HG03064 (cell line): ENCODE results near the gene APELA.
A peak's percentile ranks its signal among the peaks of the same experiment; 100 is the strongest.
"Not testable (repeated sequence)": the region's sequence is repeated elsewhere in the genome, so short reads cannot be mapped to it uniquely, and the experiment has no call there.

Experiments
- ATAC-seq: cut with Tn5 transposase; IDR thresholded peaks from one replicate; pipeline ENCODE4 v1.9.1; 2021; ENCODE audit warnings: low read depth; ENCODE audit not compliant: unreplicated experiment

Gene APELA

DNA sequence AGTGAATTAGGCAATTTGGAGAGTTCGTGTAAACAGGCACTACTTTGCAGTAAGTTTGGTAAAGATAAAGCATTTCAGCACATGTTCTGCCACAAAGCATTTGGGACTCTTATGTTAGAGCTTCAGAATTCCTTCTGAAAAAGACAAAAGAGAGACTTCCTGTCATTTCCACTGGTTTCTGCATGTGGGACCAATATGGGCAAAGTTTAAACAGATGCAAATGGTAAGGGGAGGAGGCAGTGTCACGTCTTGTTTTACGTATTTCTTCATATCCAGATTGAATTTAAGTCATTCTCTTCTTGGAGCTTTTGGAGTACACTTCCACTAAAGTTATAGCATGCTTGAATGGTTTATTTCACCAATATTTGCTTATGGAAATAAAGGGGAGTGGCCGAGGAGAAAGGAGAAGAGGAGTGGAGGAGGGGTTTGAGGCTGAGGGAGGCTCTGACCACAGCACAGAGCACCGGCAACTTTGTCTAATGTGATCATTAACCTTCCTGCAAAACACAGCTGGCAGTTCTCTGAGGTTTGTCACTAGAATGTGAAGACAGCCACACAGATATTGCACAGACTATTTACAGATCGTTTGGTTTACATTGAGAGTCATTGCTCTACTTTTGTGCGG, at the start of gene APELA:
TSS of gene APELA (plus strand) at position 479 of the 625 bp plus-strand sequence. CDS start 154 bp downstream, outside the sequence.
- ATAC-seq: peak; percentile 100

DNA sequence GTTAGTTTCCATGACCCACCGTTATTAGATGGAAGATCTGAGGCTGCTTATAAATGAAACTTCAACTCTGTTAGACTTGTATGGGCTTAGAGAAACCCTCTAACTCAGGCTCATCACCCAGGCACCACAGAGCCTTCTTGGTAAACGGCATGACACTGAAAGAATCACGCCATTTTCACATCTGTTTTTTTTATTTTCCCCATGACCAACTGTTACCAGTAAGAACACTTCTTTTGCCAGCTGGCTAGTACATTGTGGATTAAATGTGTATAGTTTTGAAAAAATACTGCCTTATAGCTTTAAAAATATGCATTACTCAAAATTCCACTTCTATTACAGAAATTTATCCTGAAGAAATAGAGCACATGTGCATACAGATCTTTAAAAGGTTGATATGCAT, 48.0 kb upstream of the APELA start:
- no peak for ATAC-seq

GRCh38 chr4:164846566-164846965, 30.4 kb upstream of the APELA start:
- ATAC-seq: no peak

DNA sequence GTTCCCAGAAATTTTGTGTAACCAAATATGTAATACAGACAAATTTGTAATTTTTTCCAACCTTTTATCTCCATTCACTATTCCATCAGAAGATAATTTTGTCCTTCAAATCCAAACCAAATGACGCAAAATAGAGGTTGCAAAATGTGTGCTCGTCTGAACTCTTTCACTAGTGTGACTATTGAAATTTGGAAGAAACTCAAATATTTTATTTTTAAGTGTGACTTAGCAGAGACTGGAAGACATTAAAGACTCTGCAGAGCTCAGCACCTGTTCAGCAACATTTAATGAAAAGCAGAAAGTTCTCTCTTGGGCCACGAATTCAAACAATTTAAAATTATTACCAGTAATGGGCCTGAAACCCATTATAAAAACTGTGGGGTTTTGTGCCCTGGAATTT, 30.0 kb upstream of the APELA start:
- ATAC-seq: no peak

DNA sequence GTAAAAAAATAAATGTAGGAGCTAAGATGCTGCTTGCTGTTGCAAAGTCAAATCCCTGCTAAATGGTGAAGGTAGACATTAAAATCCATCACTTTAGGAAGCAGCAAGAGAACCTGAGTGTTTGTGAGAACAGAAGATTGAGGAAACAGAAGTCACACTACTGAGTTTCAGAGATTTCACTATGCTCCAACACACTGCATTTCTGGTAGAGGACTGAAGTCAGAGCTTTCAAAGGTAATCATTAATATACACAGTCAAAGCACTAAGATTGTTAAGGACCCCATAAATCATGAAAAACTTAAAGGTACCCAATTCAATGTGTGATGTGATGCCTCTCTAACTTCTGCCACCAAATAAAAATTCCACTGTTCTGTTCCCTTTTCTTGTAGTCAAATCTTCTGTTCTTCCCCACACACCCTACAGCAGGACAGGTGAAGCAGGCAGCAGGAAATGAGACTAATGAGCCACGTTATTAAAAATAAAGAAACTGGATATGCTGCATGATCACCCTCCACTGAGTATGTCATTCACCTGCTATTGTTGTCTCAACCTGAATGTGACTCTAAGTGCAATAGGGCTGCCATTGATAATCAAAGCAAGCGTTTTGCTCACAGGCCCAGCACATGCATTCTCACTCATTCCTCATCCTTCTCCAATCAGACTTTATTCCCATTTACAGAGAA, 28.9 kb upstream of the APELA start:
- ATAC-seq: peak; percentile 89

- ATAC-seq: no peak
Observed at GRCh38 chr4:164856396-164856795, 20.6 kb upstream of the APELA start.

- ATAC-seq: no peak
Observed at GRCh38 chr4:164866817-164867490, 10.0 kb upstream of the APELA start.

DNA sequence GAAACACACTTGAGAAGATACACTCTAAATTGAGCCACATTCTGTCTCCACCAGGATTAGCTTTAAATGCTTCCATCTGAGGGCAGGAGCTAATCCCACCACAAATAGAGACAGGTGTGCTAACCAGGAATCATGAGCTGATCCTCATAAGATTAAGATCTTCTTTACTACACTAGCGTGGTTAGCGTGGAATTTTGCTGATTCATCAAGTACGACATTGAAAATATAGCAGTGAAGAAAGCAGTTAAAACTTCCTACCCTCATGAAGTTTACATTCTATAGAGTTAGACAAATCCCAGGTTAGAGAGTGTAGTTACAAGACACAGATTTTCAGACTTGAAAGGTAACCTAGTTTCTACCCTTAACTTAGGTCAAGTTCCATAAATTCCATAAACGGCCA, 5.3 kb upstream of the APELA start:
- ATAC-seq: no peak

DNA sequence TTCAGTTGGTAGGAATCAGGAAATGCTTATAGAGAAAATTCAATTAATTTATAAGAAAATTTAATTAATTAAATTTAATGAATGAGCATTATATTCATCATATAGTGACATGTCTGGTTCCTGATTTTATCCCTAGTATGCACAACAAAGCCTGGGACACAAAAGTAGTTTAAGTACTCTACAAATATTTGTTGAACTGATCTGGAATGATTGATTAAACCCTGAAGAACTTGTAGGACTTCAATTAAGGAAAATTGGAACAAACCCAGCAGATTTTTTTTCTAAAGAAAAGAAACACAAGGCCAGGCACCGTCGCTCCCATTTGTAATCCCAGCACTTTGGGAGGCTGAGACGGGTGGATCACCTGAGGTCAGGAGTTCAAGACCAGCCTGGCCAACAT, 4.5 kb upstream of the APELA start:
- ATAC-seq: no peak

GRCh38 chr4:164874789-164875188, 2.2 kb upstream of the APELA start:
- no peak for ATAC-seq

- ATAC-seq: no peak
Observed at GRCh38 chr4:164880489-164881262, 3.7 kb downstream of the APELA start.

DNA sequence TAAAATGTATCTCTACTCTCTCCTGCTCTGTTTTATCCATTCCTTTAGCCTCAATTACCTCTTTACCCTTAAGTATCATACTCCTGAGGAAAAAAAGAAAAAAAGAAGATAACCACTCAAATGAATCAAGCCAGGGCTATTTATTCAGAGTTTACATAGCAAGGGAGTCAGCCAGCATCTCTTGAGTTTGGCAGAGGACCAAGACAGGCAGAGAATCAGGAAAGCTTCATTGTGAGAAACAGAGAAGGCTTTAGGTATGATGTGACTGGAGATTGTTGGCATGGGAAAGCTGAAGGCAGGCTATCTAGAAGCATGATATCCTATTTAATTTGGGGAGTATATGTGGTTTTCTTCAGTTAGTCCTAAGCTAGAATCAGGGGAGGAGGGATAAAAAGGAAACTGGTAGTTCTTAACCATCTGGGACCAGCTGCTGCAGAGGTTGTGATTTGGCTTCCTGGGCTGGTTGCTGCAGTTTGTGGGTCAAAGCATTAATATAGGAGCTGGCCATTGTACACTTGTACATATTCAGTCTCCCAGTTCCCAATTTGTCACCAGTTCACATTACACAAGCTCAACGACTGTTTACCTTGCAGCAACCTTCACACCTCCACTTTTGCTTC, 11.2 kb downstream of the APELA start:
- ATAC-seq: peak; percentile 33

- no peak for ATAC-seq
Observed at GRCh38 chr4:164890691-164891090, 13.7 kb downstream of the APELA start.

DNA sequence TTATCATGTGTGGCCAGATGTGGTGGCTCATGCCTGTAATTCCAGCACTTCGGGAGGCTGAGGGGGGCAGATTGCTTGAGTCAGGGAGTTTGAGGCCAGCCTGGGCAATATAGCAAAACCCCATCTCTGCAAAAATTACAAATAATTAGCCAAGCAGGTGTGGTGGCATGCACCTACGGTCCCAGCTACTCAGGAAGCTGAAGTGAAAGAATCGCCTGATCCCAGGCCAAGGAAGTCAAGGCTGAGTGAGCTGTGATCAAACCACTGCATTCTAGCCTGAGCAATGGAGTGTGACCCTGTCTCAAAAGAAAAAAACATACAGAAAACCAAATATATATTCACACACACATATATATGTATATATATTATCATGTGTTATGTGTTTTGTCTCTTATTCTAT, 15.0 kb downstream of the APELA start:
- peak; percentile 86 for ATAC-seq

GRCh38 chr4:164894702-164895101, 17.7 kb downstream of the APELA start:
- ATAC-seq: peak; percentile 49

GRCh38 chr4:164902608-164903007, 25.6 kb downstream of the APELA start:
- no peak for ATAC-seq

- ATAC-seq: no peak
Observed at GRCh38 chr4:164904336-164904735, 27.4 kb downstream of the APELA start.

DNA sequence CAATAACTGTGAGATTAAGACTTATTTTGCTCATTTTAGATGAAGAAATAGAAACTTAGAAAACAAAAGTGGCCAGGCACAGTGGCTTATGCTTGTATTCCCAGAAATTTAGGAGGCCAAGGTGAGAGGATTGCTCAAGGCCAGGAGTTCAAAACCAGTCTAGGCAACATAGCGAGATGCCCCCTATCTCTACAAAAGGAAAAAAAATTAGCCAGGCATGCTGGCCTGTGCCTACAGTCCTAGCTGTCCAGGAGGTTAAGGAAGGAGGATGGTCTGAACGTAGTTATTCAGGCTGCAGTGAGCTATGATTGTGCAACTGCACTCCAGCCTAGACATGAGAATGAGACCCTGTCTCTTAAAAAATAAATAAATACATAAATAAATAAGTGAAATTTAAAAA, 28.0 kb downstream of the APELA start:
- ATAC-seq: no peak

DNA sequence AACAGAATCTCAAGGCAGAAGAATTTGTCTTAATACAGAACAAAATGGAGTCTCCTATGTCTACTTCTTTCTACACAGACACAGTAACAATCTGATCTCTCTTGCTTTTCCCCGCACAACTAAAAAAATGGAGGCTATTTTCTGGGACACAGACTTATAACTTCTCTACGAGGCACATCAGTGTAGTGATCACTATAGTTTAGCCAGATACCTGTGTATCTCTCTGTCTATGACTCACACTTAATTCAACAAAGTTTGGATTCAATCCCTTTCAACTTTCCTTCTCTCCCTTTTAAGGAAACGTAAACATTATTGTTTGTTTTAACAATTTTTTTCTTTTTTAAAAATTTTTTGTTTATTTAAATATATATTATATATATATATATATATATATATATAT, 29.4 kb downstream of the APELA start:
- no peak for ATAC-seq

DNA sequence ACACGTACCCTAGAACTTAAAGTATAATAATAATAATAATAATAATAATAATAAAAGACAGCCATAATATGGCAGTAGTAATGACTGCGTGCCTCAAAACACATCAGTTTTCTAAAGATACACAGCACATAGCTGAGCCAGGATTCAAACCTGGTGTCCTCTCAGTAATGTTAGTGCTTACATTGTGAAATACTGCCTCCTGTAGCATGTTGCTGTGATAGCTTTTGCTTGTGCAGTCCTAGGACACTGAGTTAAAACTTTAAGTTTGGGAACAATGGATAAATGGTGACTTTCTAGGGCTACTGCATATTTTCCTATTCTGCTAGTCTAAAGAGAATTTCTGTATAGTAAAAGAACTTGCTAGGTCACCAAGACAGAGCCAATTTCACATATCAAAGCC, 36.5 kb downstream of the APELA start:
- not testable (repeated sequence) for ATAC-seq

DNA sequence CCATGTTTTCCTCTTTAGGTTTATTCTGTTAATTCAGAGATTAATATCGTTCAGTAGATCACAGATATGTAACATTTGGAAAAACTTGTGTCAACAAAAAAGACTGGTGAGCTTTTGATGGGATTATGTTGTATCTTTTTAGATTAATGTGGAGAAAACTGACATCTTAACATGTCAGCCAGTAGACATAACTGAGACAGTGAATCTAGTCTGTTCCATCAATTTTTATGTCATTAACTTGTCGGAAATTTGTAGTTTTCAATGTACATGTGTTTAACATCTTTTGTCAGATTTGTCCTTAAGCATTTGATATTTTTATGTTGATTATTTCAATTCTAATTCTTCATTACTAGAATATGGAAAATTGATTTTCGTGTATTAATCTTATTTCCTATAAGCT, 42.0 kb downstream of the APELA start:
- no peak for ATAC-seq
